GM23338 (cell line): ENCODE data around the gene SLC25A12. TPM values are rescaled to one million over a fixed set of nuclear protein-coding genes. Genes with fewer than 3 reads are reported as not detected.
"Not testable (repeated sequence)": the region's sequence is repeated elsewhere in the genome, so short reads cannot be mapped to it uniquely, and the experiment has no call there.

Experiments used
- ATAC-seq: fragments of 200-7000 bp; cut with Tn5 transposase; 3 replicates; pipeline ENCODE4 v1.9.1; 2020
- DNase-seq: peaks from one replicate; pipeline ENCODE4 v3.0.0-alpha.2; 2015; ENCODE audit warnings: low spot score
- H2AFZ ChIP-seq: fragments of 200-600 bp; sonication (generic); 2 replicates; pipeline ENCODE4 v1.8.0; 2016; ENCODE audit warnings: antibody characterized with exemption, mild to moderate bottlenecking, moderate library complexity
- H3F3A ChIP-seq: fragments of 200-600 bp; sonication (generic); replicated peaks from 2 replicates; pipeline ENCODE4 v1.8.0; 2017; ENCODE audit warnings: antibody characterized with exemption, mixed run types, low read depth
- H3K27ac ChIP-seq: fragments of 200-600 bp; sonication (generic); 2 replicates; pipeline ENCODE4 v1.6.1; 2016; ENCODE audit warnings: low read depth
- H3K27me3 ChIP-seq: fragments of 200-600 bp; sonication (generic); 2 replicates; pipeline ENCODE4 v1.8.0; 2016; ENCODE audit warnings: mild to moderate bottlenecking, mixed run types, moderate library complexity; ENCODE audit not compliant: insufficient read depth
- H3K36me3 ChIP-seq: fragments of 200-600 bp; sonication (generic); 2 replicates; pipeline ENCODE4 v1.8.0; 2016; ENCODE audit warnings: mild to moderate bottlenecking; ENCODE audit not compliant: insufficient read depth
- H3K4me1 ChIP-seq: fragments of 200-600 bp; sonication (generic); 2 replicates; pipeline ENCODE4 v1.8.0; 2016; ENCODE audit warnings: mild to moderate bottlenecking, moderate library complexity; ENCODE audit not compliant: insufficient read depth
- H3K4me2 ChIP-seq: fragments of 200-600 bp; sonication (generic); 2 replicates; pipeline ENCODE4 v1.7.1; 2017; ENCODE audit warnings: mixed run types
- H3K4me3 ChIP-seq: fragments of 200-600 bp; sonication (generic); 2 replicates; pipeline ENCODE4 v1.6.1; 2016; ENCODE audit warnings: mixed run types
- H3K79me2 ChIP-seq: fragments of 200-600 bp; sonication (generic); replicated peaks from 2 replicates; pipeline ENCODE4 v1.8.0; 2017; ENCODE audit warnings: mild to moderate bottlenecking; ENCODE audit not compliant: insufficient read depth
- H3K9me2 ChIP-seq: fragments of 200-600 bp; sonication (generic); 2 replicates; pipeline ENCODE4 v1.8.0; 2017; ENCODE audit not compliant: insufficient read depth
- H4K20me1 ChIP-seq: fragments of 200-600 bp; sonication (generic); replicated peaks from 2 replicates; pipeline ENCODE4 v1.8.0; 2017; ENCODE audit warnings: mild to moderate bottlenecking; ENCODE audit not compliant: insufficient read depth
- H3K27ac Mint-ChIP-seq: 2 replicates; pipeline ENCODE4 v1.8.0; 2020; ENCODE audit warnings: inconsistent platforms, mild to moderate bottlenecking, moderate library complexity, mixed read lengths
- H3K27me3 Mint-ChIP-seq: 3 replicates; pipeline ENCODE4 v1.8.0; 2022; ENCODE audit warnings: low read depth, mild to moderate bottlenecking, moderate library complexity, mixed read lengths, inconsistent platforms; ENCODE audit not compliant: insufficient read depth, poor library complexity
- H3K36me3 Mint-ChIP-seq: 3 replicates; pipeline ENCODE4 v1.8.0; 2021; ENCODE audit warnings: low read depth, mild to moderate bottlenecking, inconsistent platforms, moderate library complexity, mixed read lengths
- H3K4me1 Mint-ChIP-seq: 3 replicates; pipeline ENCODE4 v1.8.0; 2020; ENCODE audit warnings: mild to moderate bottlenecking, inconsistent platforms, mixed read lengths
- H3K4me3 Mint-ChIP-seq: 3 replicates; pipeline ENCODE4 v1.8.0; 2021; ENCODE audit warnings: moderate library complexity, mild to moderate bottlenecking, inconsistent platforms, mixed read lengths
- H3K9me3 Mint-ChIP-seq: 3 replicates; pipeline ENCODE4 v1.8.0; 2020; ENCODE audit warnings: moderate library complexity, mild to moderate bottlenecking, inconsistent platforms, mixed read lengths
- ETS1 ChIP-seq: IDR thresholded peaks from 2 replicates; pipeline ENCODE4 v1.6.1; 2016; ENCODE audit warnings: antibody characterized with exemption
- STAT1 ChIP-seq: IDR thresholded peaks from one replicate; pipeline ENCODE4 v1.6.1; 2016; ENCODE audit warnings: antibody characterized with exemption; ENCODE audit not compliant: unreplicated experiment
- ZNF331 ChIP-seq: fragments of 250-450 bp; sonication (Bioruptor Pico); IDR thresholded peaks from 2 replicates; pipeline ENCODE4 v1.5.0; 2020; ENCODE audit warnings: low read depth, mild to moderate bottlenecking, moderate library complexity
- ZNF462 ChIP-seq: fragments of 250-450 bp; sonication (Bioruptor Pico); IDR thresholded peaks from 2 replicates; pipeline ENCODE4 v1.5.0; 2020; ENCODE audit warnings: mild to moderate bottlenecking, moderate library complexity
- polyA plus RNA-seq: library from polyadenylated mRNA; unstranded; fragments of >200 nt; fragmentation: Nextera tagmentation; extraction: Ambion mirVana; gene quantifications from 2 replicates; pipeline ENCODE4 v1.2.1, GENCODE V29; 2016
- total RNA-seq: library from RNA; depleted of rRNA; stranded (reverse); fragments of >200 nt; shearing (Covaris generic); gene quantifications from 2 replicates; pipeline ENCODE4 v1.2.3, GENCODE V29; 2014

The SLC25A12 gene
- total and polyA plus RNA-seq, 2 experiments from 2014 or later = 4.8 to 14.8 TPM

- not testable (repeated sequence) for H3K79me2 ChIP-seq, H3K36me3 ChIP-seq, DNase-seq, H3K27me3 Mint-ChIP-seq, H3K4me1 ChIP-seq, H3F3A ChIP-seq, H3K4me2 ChIP-seq, H3K4me3 ChIP-seq, H3K27me3 ChIP-seq, H3K9me3 Mint-ChIP-seq, H3K27ac Mint-ChIP-seq, H3K27ac ChIP-seq, H2AFZ ChIP-seq, ATAC-seq, H3K36me3 Mint-ChIP-seq, H3K9me2 ChIP-seq, H3K4me1 Mint-ChIP-seq, H4K20me1 ChIP-seq, H3K4me3 Mint-ChIP-seq
These were observed 85.2 kb downstream of the SLC25A12 start for GRCh38 chr2:171808885-171809284.

GRCh38 chr2:171807831-171808393 lies 86.1 kb downstream of the SLC25A12 start:
- no peaks in the 10 kb centered on the region for H3K4me1 ChIP-seq
- H3K27ac ChIP-seq = no peak overlapping the region
- H2AFZ ChIP-seq = no peak overlapping the region
- H3K36me3 ChIP-seq = no peaks in the 10 kb centered on the region
- no peak for DNase-seq
- H3F3A ChIP-seq = no peaks in the 10 kb centered on the region
- no peaks in the 10 kb centered on the region for H4K20me1 ChIP-seq
- H3K9me2 ChIP-seq = no peaks in the 10 kb centered on the region
- Mint-ChIP-seq H3K4me3 (no peak overlapping the region), H3K27ac (no peak overlapping the region), H3K9me3 (no peaks in the 10 kb centered on the region), H3K27me3 (no peaks in the 10 kb centered on the region), H3K4me1 (no peaks in the 10 kb centered on the region), H3K36me3 (no peaks in the 10 kb centered on the region; the same call in 2 of the 3 replicates)
- H3K4me2 ChIP-seq = no peak overlapping the region
- ATAC-seq = peak; percentile 47
- H3K79me2 ChIP-seq = no peaks in the 10 kb centered on the region
- H3K27me3 ChIP-seq = no peaks in the 10 kb centered on the region
- no peak overlapping the region for H3K4me3 ChIP-seq
- TF ChIP-seq ETS1 = no peak
- TF ChIP-seq ZNF331 (CRISPR knock-in tag) = no peak
- TF ChIP-seq STAT1 = no peak
- no peak for TF ChIP-seq ZNF462
